Islet precursor cell (in vitro differentiated cells): Measurements from ENCODE around the gene PKD1L1.
"Not testable (repeated sequence)": the region's sequence is repeated elsewhere in the genome, so short reads cannot be mapped to it uniquely, and the experiment has no call there.

Experiments used
- DNase-seq: peaks from one replicate; pipeline ENCODE4 v3.0.0-alpha.2; 2018

The PKD1L1 gene

DNA sequence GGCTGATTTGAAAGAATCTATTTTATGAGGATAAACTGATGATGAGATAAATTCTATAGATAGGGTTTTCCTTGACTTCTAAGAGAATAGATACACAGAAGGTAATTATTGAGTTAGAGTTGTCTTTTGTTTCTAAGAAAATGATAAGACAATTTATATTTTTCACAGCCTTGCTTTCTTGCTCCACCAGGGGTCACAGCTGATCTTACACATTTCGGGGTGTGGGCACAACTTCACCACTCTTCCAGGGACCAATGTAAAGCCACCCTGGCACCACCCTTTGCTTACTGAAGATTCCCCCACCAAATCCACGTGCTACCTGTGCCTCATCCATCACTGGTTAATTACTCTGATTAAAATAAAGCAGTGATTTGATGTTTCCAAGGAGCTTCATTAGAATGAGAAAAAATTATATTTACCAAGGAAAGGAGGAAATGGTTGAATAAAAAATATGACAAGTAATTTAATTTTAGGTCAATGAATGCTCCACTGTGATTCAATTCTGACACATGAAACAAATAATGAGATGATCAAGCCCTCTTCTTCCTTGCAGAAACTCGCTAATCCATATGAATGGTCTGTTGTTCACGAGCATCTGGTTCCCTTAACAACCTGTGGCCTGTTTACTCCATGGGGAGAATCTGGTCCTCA is 189.1 kb downstream of the PKD1L1 start:
- no peak for DNase-seq

DNA sequence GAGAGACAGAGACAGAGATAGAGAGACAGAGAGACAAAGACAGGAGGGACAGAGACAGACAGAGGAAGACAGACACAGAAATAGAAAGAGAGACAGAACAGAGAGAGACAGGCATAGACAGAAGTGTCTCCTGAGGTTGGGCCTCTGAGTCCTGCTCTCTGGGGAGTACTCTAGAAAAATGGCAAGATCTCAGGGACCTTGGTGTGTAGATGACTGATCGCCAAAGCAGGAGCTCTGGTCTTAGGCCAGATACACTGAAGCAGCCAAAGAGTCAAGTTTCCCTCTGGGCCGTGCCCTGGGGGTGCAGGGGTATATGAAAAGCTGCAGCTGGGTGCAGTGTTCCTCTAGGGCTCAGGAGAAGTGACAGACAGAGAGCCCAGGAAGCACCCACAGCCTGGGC is 189.7 kb downstream of the PKD1L1 start:
- no peak for DNase-seq

DNA sequence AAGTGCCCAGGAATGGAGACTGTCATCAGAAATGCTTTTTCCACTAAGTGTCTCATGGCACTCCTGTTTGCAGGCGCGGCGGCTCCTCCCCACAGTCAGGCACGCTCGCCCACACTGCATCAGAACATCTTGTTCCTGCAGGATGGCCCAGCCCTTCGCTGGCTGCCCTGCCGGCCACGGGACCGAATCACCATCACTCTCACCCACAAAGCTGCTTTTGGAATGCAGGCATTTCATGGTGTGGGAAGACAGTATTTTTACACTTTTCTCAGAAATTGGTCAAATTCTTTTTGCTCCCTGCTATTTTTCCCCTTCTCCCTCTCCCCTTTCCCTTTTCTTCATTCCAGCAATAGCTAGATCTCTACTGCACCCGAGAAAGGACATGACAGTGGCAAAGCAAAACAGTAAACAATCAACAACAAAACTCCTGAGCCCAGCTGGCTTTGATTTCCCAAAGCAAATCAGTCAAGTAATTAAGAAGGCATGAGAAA is 190.3 kb downstream of the PKD1L1 start:
- no peak for DNase-seq

DNA sequence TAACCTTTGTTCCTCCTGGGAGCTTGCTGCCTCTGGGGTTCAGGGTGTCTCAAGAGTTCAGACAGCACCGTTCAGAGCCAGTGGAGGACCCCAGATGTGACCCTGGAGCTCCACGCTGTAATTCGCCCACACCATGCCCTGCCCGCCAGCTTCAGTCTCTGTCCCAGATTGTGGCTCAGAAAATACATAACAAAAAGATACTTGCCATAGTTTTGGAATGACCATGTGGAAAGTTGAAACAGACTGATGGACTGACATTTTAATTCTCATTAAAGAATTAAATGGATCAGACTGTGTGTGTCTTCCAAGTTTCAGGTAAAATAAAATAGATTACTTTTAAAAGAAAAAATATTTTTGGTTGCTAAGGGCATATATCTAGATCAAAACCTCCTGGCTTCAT is 191.6 kb downstream of the PKD1L1 start:
- no peak for DNase-seq

DNA sequence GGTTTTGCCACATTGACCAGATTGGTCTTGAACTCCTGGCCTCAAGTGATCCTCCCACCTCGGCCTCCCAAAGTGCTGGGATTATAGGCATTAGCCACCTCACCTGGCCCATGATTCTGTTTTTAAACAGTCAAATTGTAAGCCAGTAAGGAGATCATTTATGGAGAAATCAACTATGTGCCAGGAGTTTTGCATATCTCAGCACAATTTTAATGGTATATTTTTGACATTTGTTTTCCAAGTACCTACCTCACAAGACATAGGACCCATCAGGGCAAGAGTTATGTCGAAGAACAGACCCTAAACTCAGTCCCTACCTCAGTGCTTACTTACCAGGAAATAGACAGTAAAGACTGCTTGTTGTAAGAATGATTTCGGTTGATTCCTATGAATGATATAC is 193.0 kb downstream of the PKD1L1 start:
- DNase-seq, result no peak

DNA sequence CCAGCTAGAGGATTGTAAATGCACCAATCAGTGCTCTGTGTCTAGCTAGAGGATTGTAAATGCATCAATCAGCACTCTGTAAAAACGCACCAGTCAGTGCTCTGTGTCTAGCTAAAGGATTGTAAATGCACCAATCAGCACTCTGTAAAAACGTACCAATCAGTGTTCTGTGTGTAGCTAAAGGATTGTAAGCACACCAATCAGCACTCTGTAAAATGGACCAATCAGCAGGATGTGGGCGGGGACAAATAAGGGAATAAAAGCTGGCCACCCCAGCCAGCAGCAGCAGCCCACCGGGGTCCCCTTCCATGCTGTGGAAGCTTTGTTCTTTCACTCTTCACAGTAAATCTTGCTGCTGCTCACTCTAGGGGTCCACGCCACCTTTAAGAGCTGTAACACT is 196.5 kb downstream of the PKD1L1 start:
- DNase-seq, result not testable (repeated sequence)

DNA sequence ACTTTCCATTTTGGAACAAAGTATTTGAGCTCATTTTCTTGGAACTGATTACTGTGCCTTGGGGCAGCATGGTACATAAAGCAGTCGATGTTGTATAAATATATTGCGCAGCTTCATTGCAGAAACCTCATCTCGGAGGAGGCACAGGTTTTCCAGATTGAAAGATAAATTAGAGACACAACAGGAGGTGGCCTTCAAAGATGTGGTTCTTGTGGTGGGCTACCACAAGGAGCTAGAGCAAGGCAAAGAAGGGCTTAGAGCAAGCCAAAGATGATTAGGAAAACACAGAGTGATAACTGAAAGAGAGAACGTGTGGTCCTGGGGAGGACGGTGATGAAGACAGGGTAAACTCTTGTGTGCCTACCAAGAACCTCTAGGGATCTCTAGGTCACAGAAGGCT is 197.2 kb downstream of the PKD1L1 start:
- DNase-seq, result no peak

DNA sequence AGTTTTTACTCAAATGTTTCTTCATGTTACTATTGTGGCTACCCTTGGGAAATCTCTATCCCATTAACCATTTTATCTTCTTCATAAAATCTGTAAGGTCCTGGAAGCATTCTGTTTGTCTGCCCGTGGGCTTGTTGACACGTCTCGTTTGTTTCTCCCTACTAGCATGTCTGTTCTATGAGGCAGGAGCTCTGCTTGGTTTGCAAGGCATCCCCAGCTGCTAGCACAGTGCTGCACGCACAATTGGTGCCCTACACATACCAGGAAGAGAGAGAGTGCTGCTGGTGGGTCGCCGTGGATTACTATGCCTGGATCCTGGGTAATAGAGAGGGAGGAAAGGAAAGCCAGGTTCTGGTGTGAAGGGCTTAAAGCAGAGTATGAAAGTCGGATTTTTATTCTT is 200.2 kb downstream of the PKD1L1 start:
- no peak for DNase-seq

DNA sequence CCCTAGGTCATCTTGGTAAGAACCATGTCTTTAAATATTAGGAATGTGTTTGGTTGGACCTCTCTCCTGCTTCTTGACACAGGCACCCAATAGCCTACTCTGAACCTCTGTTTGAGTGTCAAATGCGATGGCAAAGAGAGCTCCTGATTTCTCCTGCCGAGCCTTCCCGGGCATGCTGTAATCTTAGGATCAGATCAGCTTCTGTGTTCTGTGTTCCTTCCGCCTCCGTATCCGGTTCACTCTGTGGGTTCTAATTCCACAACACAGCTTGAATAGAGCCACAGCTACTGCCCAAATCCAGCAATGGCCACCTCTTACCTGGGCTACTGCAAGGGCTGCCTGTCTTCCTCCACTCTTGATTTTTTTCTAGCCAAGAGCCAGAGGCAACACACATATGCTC is 201.1 kb downstream of the PKD1L1 start:
- peak; percentile 46 for DNase-seq

DNA sequence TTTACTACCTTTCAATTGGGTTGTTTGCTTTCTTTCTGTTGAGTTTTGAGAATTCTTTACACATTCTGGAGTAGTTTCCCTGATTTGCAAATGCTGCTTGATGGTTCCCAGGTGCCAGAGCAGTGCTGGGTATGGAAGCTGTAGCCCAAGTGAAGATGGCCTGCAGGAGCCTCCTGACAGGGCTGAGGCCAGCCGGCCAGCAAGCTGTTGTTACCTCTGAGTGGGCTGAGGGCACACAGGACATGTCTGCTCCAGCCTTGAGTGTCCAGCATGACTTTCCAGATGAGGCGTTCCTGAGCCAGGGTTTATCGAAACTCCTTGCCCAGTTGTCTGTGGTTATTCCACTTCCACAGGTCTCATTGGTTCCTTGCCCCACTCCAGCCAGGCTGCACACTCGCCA is 201.8 kb downstream of the PKD1L1 start:
- DNase-seq, result peak; percentile 42

DNA sequence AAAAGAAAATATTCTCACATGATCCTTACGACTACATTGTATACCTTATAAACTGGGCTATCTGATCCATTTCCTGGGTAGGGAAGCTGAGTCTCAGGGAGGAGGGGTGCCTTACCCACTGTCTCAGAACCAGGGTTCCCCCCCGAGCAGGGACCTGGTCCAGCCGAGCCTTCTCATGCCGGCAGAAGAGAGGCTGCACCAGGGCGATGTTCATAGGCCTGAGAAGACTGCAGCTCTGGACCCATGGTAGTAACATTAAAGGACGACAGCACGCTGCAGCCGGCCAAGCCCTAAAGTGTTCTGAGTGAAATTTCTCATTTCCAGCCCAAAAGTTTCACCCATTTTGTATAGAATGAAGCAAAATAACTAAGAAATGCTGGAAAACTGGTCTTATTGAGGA is 203.4 kb downstream of the PKD1L1 start:
- DNase-seq, result no peak

DNA sequence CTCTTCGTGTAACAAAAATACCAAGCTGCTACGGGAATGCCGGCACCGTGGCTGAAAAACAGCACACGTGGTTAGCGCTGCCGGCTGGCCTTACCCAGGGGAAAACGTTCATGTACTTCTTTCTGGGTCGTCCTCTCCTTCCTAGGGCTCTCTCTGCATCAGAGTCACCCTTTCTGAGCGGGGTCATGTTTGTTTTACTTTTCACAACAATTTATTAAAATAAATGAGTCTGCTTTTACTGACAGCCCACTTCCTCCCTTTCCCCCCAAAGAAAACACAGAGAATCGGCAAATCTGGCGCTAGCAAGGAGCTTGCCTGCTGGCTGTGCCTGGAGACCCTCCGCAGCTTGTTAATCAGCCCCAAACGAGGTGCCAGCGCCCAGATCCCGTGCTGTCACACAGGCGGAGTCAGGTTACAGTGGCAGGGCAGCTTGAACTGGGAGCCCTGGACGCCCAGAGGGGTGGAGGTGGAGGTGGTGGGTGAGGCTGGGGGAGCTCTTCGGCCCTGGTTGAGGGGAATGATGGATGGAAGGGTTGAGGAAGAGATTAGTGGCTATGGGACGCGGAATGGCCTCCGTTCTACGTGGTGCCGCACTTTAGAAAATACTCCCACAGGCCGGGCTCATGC is 204.2 kb downstream of the PKD1L1 start:
- DNase-seq, result peak; percentile 63

DNA sequence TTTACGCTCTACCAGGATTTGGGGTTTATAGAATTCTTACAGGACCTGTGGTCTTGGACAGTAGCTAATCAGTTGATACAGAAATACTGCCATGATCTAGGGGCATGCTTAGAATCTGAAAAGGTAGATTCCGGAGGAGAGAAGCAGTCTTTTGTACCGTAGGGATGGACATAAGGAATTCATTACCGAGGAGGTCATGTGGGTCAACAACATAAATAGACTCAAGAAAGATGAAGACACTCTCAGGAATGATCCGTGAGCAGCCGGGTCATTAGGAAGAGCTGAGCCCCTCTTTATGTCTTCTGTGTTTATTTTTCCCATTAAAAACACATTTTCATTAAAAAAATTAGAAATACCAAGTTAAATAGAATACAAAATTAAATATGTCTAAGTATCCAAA is 206.3 kb downstream of the PKD1L1 start:
- DNase-seq, result no peak

DNA sequence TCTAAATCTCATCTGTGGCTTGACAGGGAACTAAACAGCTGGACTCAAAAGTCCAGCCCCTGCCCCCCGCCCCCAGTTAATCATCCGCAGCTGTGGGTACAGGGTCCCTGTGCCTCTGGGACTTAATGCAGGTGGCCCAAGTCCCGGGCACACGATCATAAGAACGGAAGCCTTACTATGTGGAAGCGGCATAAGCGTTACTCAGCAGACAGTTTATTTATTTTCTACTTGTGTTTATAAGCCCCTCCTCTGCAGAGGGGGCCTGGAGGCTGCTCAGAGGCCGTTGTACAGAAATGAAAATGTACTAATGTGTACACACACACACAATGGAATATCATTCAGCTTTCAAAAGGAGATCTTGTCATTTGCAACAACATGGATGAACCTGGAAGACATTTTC is 208.4 kb downstream of the PKD1L1 start:
- no peak for DNase-seq

DNA sequence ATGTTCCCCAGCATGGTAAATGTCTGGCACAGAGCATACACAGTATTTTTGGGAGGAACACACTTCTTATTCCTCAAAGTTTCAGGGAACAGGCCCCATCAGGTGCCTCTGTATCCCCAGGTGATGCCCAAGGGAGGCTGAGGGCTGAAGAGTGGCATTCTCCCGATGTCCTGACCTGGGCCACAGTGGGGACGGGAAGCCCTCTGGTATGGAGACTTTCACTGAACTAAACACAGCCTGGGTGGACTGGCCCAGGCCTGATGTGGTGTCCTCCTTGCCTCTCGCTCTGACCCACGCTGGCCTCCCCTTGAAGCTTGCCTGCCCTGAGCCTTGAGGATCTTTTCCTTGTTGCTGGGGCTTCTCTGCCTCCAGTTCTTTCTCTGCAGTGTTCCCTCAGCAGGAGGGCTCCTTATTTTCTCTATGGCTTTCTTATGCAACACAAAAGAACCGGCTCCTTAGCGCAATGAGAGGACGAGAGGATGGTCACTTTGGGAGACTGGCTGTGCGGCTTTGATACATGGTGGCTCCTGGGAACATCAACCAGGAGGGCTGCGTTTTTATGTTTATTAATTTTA is 208.9 kb downstream of the PKD1L1 start:
- DNase-seq, result no peak

DNA sequence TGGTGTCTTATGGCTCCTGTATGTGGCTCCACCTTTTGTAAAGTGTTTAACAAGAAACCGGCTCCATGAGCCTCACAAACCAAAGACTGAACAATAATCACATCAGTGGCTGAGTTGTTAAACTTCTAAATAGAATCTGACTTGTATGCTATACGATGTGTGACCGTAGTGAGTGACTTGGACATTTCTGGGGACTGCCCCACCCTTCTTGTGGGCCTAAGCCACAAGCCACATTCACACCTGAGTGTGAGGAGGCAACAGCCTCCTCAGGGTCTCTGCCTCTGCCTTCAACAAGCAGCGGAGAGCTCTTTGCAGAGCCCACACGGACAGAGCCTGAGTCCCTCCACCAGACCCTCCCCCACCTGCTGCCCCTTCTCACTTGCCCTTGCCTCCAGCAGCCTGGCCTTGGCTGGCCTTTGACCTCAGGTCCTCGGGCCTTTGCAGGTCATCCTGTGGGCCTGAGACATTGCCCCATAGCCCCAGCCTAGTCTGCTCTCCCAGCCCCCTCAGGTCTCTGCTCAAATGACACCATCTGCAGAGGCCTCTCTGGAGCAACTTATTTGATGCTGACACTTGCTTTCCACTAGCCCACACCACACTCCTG is 209.6 kb downstream of the PKD1L1 start:
- DNase-seq, result no peak

DNA sequence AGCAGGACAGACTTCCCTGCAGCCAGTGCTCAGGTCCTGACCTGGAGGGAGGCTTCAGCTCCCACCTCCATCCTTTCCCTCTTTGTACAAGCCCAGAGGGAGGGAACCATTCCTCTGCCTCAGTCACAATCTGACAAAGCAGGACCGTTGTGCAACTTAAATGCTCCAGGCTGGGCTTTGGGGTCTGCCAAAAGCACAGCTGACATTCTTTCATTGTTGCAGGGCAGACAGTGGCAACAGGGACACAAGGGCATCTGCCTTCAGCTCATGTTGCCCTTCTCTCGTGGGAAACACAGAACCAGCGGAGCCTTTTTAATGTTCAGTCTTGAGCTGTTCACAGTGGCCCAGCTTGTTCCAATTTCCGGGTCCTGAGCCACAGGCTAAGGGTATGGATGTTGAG is 210.7 kb downstream of the PKD1L1 start:
- no peak for DNase-seq

DNA sequence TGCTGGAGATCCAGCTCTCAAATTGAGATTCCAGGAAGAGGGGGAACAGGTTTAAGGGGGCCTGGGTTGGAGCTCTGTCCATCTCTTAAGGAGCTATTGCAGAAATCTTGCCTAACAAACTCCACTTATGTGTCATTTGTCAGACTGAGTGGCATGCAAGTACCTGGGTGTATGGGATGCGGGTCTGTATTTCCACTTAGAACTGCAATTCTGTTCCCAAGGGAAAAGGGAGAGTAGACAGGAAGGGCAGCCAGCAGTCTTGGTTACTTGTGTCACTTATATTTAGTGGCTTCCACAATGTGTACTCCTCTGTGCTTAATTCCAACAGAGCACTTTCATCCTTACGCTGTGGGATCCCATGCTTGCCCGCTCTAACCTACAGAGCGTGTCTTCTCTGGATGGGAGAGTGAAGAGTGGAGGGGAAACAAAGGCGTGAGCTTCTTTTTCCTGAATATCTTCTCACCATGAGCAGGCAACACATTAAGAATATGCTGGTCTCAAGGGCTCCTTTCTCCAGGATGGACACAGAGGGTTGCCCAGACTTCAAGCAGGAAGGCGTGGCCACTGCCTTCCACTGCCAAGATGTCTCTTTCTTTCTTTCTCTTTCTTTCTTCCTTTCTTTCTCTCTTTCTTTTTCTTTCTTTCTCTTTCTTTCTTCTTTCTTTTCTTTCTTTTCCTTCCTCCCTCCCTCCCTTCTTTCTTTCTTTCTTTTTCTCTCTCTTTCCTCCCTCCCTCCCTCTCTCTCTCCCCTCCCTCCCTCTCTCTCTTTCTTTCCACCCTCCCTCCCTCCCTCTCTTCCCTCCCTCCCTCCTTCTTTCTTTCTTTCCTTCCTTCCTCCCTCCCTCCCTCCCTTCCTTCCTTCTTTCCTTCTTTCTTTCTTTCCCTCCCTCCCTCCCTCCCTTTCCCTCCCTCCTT is 212.6 kb downstream of the PKD1L1 start:
- DNase-seq, result no peak

DNA sequence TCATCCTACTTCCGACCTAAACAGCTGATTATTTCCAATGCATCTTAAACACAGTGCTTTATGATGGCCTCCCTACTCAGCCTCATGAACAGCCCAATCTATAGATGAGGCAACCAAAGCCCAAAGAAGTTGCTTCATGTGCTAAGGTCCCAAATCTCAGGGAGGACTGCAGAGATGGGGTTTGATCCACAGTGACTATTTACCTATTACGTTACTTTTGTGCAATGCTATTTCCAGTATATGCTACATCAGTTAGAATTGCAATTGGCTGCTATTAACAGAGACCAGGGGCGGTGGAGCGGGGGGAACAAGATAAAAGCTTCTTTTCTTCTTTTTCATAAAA is 213.3 kb downstream of the PKD1L1 start:
- no peak for DNase-seq

DNA sequence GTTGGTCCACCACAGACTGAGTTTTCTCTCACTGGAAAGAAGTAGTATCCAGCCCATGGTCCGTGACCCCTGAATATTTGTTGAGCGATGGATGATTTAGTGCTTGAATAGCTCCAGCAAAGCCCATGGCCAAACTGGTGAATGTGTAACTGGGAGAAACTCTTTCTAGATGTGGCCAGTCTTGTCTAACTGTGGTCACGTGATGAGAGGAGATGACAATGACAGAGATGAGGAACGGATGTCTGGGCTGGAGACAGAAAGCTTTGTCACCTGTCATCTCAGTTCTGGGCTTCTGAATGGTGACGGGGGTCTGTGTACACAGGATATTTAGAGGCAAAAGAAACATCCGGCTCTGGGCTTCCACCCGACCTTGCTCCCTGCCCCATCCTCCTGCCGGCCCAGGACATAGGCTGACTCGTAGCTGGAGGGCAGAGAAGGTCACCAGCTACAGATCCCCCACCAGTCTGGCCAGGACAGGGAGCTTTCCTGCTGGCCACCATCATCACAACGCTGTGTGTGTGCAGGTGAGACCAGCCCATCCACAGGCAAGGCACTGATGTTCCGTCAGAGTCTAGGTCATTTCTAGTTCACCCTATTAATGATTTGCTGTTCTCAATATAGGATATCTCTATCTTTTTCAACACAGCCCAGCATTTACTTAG is 213.8 kb downstream of the PKD1L1 start:
- no peak for DNase-seq

DNA sequence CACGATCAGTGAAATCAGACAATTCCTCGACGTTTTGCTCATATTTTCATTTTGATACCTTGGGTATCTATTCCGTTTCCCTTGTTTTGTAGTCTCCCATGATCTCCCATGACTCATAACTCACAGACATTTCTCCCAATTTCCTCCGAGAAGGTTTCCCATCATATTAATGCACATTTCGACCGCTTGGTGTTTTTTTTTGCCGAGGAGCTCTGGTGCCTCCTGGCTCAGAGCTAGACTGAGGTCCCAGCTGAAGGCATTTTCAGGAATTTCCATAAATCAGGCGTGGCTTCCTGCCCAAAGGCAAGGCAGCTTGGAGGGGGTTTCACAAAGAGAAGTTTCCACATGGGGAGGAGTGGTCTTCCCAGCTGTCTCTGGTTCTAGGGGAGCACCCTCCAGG is 218.1 kb downstream of the PKD1L1 start:
- DNase-seq, result no peak

DNA sequence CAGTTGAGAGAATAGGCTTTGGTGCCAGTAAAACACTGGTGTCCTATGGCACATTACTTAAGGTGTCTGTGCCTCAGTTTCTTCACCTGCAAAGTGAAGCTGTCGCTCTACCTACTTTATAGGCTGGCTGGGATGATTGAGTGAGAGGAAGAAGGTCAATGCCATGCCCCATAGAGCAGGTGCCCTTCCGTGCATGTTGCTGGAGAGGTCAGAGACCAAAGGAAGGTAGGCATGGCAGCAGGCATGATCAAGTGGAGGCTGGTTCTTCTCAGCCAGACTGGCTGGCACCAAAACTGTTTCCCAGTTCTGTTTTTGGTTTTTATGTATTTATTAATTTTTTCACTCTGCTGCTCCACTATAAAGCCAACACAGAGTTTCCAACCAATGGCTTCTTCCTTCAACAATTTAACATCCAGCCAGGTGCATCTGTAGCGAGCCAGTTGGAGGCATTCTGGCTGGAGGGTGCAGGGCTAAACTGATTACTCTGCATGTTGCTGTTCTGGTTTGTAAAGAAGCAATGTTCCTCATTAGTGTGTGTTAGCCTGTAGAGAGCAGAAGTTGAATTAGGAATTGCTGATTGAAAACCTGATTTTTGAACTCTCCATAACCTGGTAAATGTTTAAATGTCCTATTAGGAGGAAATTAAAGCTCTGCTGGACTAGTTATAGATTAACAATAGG is 222.1 kb downstream of the PKD1L1 start:
- no peak for DNase-seq
